Common myeloid progenitor, CD34-positive (primary cell): Measurements from ENCODE around the gene RHEB.

Experiments used
- CTCF ChIA-PET: fragments of 350-600 bp; sonication (Branson Sonifier 250); formaldehyde crosslinking; loops from one replicate; lab custom pipeline; 2021; ENCODE audit warnings: antibody characterized with exemption; lab: Charles Lee
- POLR2A ChIA-PET: fragments of 350-600 bp; sonication (Branson Sonifier 250); formaldehyde crosslinking; loops from one replicate; lab custom pipeline; 2021; ENCODE audit warnings: antibody characterized with exemption; lab: Charles Lee
- DNase-seq, 3 donors: peaks; one replicate each; pipeline versions ENCODE4 v3.0.0 to v3.0.0-alpha.2; 2013
- H3K27ac ChIP-seq, 2 experiments: 1 replicate in 1 of 2; 2 replicates in 1 of 2; pipeline ENCODE4 v1.7.0; 2013; ENCODE audit warnings: inconsistent platforms in 2 of 2, low read length in 2 of 2, mild to moderate bottlenecking in 2 of 2, low read depth in 1 of 2, moderate library complexity in 1 of 2; ENCODE audit not compliant: severe bottlenecking in 2 of 2, insufficient read depth in 1 of 2, poor library complexity in 1 of 2
- H3K27me3 ChIP-seq, 5 experiments: replicated peaks in 2 of 5; 1 replicate in 3 of 5; 2 replicates in 2 of 5; pipeline versions ENCODE4 v1.6.1 to v1.7.0; 2013; ENCODE audit warnings: low read length in 4 of 5, mild to moderate bottlenecking in 2 of 5, moderate library complexity in 2 of 5, inconsistent platforms in 1 of 5; ENCODE audit not compliant: insufficient read depth in 5 of 5, control insufficient read depth in 4 of 5
- H3K36me3 ChIP-seq, 4 experiments: 1 replicate in 2 of 4; 2 replicates in 2 of 4; pipeline versions ENCODE4 v1.6.1 to v1.7.0; 2013; ENCODE audit warnings: low read length in 3 of 4, control low read depth in 1 of 4, mild to moderate bottlenecking in 1 of 4; ENCODE audit not compliant: control insufficient read depth in 4 of 4, insufficient read depth in 4 of 4
- H3K4me1 ChIP-seq, 4 experiments: 1 replicate in 3 of 4; 2 replicates in 1 of 4; pipeline versions ENCODE4 v1.6.1 to v1.7.1; 2013; ENCODE audit warnings: low read length in 3 of 4, mild to moderate bottlenecking in 3 of 4, control low read depth in 1 of 4, inconsistent platforms in 1 of 4, moderate library complexity in 1 of 4; ENCODE audit not compliant: control insufficient read depth in 4 of 4, insufficient read depth in 4 of 4; ENCODE audit errors: control extremely low read depth in 1 of 4
- H3K4me3 ChIP-seq, 7 experiments: 1 replicate in 4 of 7; 2 replicates in 3 of 7; pipeline versions ENCODE4 v1.5.1 to v1.7.0; 2013; ENCODE audit warnings: mild to moderate bottlenecking in 7 of 7, low read length in 6 of 7, moderate library complexity in 6 of 7, inconsistent platforms in 2 of 7, low read depth in 2 of 7, control low read depth in 1 of 7; ENCODE audit not compliant: insufficient read depth in 4 of 7, control insufficient read depth in 1 of 7; ENCODE audit errors: extremely low read depth in 1 of 7
- H3K9me3 ChIP-seq, 5 experiments: 1 replicate in 4 of 5; 2 replicates in 1 of 5; pipeline versions ENCODE4 v1.6.1 to v1.7.1; 2013; ENCODE audit warnings: low read length in 4 of 5, mild to moderate bottlenecking in 2 of 5, inconsistent platforms in 1 of 5, low read depth in 1 of 5, moderate library complexity in 1 of 5; ENCODE audit not compliant: control insufficient read depth in 4 of 5, insufficient read depth in 2 of 5; ENCODE audit errors: control extremely low read depth in 1 of 5
- WGBS: methylation state at CpG from one replicate; pipeline ENCODE4 v1.1.5; 2013; ENCODE audit not compliant: insufficient coverage; 5-methylcytosine and 5-hydroxymethylcytosine counted together

The RHEB gene

GRCh38 chr7:151553356-151553755 is 33.7 kb upstream of the RHEB start:
- H3K9me3 ChIP-seq = peaks cover 0 to 3% (median 0%) of the 10 kb centered on the region in 5 experiments
- POLR2A ChIA-PET = no interaction called here
- DNase-seq = no peak
- no peak overlapping the region for H3K27ac ChIP-seq
- WGBS = 67% methylated on average over 12 of the region's 15 CpGs
- H3K4me1 ChIP-seq = peaks cover 0 to 5% (median 0%) of the 10 kb centered on the region in 4 experiments
- H3K4me3 ChIP-seq = no peak overlapping the region
- CTCF ChIA-PET = interaction anchor here (1.2 kb wide), 2 partner anchors 11 to 14 kb away, joined by 3 read pairs; no protein-coding TSS in a partner anchor
- peaks cover 0 to 8% (median 0%) of the 10 kb centered on the region in 5 experiments for H3K27me3 ChIP-seq
- peaks cover 0 to 14% (median 11%) of the 10 kb centered on the region in 4 experiments for H3K36me3 ChIP-seq

- DNase-seq = peak in 2 of 3 donors; percentile 24 to 31
- POLR2A ChIA-PET = no interaction called here
- Histone ChIP-seq H3K36me3 (peaks cover 0 to 9% (median 7%) of the 10 kb centered on the region in 4 experiments), H3K27me3 (peaks cover 0 to 8% (median 0%) of the 10 kb centered on the region in 5 experiments), H3K4me3 (no peak overlapping the region), H3K27ac (no peak overlapping the region), H3K4me1 (peaks cover 0 to 5% (median 0%) of the 10 kb centered on the region in 4 experiments), H3K9me3 (peaks cover 0 to 3% (median 0%) of the 10 kb centered on the region in 5 experiments)
- CTCF ChIA-PET = interaction anchor here (1.2 kb wide), 2 partner anchors 11 to 13 kb away, joined by 3 read pairs; no protein-coding TSS in a partner anchor
- WGBS = 63% methylated on average over 9 of the region's 10 CpGs
Measured at GRCh38 chr7:151552352-151553028, 32.8 kb upstream of the RHEB start.

GRCh38 chr7:151551820-151552219 is 32.1 kb upstream of the RHEB start:
- peaks cover 0 to 8% (median 0%) of the 10 kb centered on the region in 5 experiments for H3K27me3 ChIP-seq

GRCh38 chr7:151550656-151551286 is 31.1 kb upstream of the RHEB start:
- WGBS = 0% methylated on average over 3 of the region's 3 CpGs
- CTCF ChIA-PET = interaction anchor here (0.9 kb wide), 1 partner anchor 13 kb away, joined by 3 read pairs; no protein-coding TSS in a partner anchor
- peaks cover 0 to 3% (median 0%) of the 10 kb centered on the region in 5 experiments for H3K9me3 ChIP-seq
- no peak overlapping the region for H3K27ac ChIP-seq
- H3K27me3 ChIP-seq = peaks cover 0 to 8% (median 2%) of the 10 kb centered on the region in 5 experiments
- peaks cover 0 to 5% (median 0%) of the 10 kb centered on the region in 4 experiments for H3K4me1 ChIP-seq
- POLR2A ChIA-PET = no interaction called here
- no peak overlapping the region for H3K4me3 ChIP-seq
- peak; percentile 50 to 91 (median 86) for DNase-seq
- H3K36me3 ChIP-seq = peaks cover 0 to 2% (median 0%) of the 10 kb centered on the region in 4 experiments

More at GRCh38 chr7:151551820-151552219, 32.1 kb upstream of the RHEB start:
- CTCF ChIA-PET = no interaction called here
- no peak overlapping the region for H3K27ac ChIP-seq
- 96% methylated on average over 7 of the region's 7 CpGs for WGBS
- peaks cover 0 to 3% (median 0%) of the 10 kb centered on the region in 5 experiments for H3K9me3 ChIP-seq
- no peak for DNase-seq
- H3K36me3 ChIP-seq = peaks cover 0 to 5% (median 2%) of the 10 kb centered on the region in 4 experiments
- POLR2A ChIA-PET = no interaction called here
- H3K4me3 ChIP-seq = no peak overlapping the region
- H3K4me1 ChIP-seq = peaks cover 0 to 5% (median 0%) of the 10 kb centered on the region in 4 experiments

GRCh38 chr7:151549644-151550043 is 29.9 kb upstream of the RHEB start:
- Histone ChIP-seq H3K27ac (no peak overlapping the region), H3K27me3 (peaks cover 0 to 9% (median 2%) of the 10 kb centered on the region in 5 experiments), H3K4me3 (no peak overlapping the region), H3K4me1 (peaks cover 0 to 5% (median 0%) of the 10 kb centered on the region in 4 experiments), H3K9me3 (peaks cover 0 to 3% (median 0%) of the 10 kb centered on the region in 5 experiments), H3K36me3 (no peaks in the 10 kb centered on the region)
- 100% methylated on average over 6 of the region's 6 CpGs for WGBS
- POLR2A ChIA-PET = interaction anchor here (0.6 kb wide), 1 partner anchor 69 kb away, joined by 4 read pairs; no protein-coding TSS in a partner anchor
- CTCF ChIA-PET = interaction anchor here (0.8 kb wide), 1 partner anchor 23 kb away, joined by 3 read pairs; no protein-coding TSS in a partner anchor
- no peak for DNase-seq

GRCh38 chr7:151549083-151549482 is 29.4 kb upstream of the RHEB start:
- WGBS = 100% methylated on average over 7 of the region's 7 CpGs
- H3K9me3 ChIP-seq = peaks cover 0 to 3% (median 0%) of the 10 kb centered on the region in 5 experiments
- no peaks in the 10 kb centered on the region for H3K36me3 ChIP-seq
- H3K27ac ChIP-seq = no peak overlapping the region
- DNase-seq = no peak
- ChIA-PET POLR2A (no interaction called here), CTCF (interaction anchor here (1.5 kb wide), 1 partner anchor 8 kb away, joined by 3 read pairs; no protein-coding TSS in a partner anchor)
- peaks cover 0 to 5% (median 0%) of the 10 kb centered on the region in 4 experiments for H3K4me1 ChIP-seq
- H3K27me3 ChIP-seq = peaks cover 0 to 9% (median 2%) of the 10 kb centered on the region in 5 experiments
- no peak overlapping the region for H3K4me3 ChIP-seq
